ENCODE data around the gene MYBPC2.
A peak's percentile ranks its signal among the peaks of the same experiment; 100 is the strongest.

Gene MYBPC2

DNA sequence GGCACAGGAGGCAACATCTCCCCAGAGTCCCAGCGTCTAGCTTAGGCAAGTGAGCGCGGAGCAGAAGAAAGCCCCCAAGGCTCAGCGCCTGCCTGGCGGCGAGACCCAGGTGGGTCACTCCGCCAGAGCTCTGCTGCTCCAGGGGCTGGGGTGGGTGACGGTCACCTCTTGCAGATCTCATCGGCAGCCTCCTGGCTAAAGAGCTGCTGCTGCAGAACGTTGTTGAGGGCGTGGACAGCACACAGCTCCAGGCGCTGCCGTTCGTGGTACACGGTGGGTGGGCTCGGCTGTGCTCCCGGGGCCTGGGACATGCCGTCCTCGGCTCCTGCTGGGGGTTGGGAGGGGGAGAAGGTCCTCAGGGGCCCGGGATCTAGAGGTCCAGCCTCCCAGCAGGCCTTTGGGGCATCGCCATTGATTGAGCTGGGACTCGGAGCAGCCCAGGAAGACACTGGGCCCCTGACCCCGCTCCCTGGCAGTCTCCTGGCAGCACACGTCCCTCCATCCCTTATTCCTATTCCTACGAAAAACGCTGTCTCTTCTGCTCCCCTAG, 77.5 kb downstream of the MYBPC2 start:
- Histone ChIP-seq H3K27me3 (ENCODE audit: insufficient read depth, low read length) (no peaks in the 10 kb centered on the region), H3K36me3 (ENCODE audit: insufficient read depth, low read length) (no peaks in the 10 kb centered on the region), H3F3A (ENCODE audit: insufficient read depth, low read length) (no peaks in the 10 kb centered on the region), H3K9ac (ENCODE audit: low read length) (no peak overlapping the region; the same call in 1 of the 2 replicates), H3K4me3 (ENCODE audit: low read depth, low read length, poor library complexity, severe bottlenecking) (peak overlapping the region; percentile 67), H3K4me1 (ENCODE audit: insufficient read depth, low read length, severe bottlenecking) (peaks cover 14% of the 10 kb centered on the region), H3K27ac (ENCODE audit: low read depth, low read length, poor library complexity, severe bottlenecking) (no peak overlapping the region), H3K4me2 (ENCODE audit: low read length) (peak overlapping the region; percentile 80), H3K79me2 (ENCODE audit: insufficient read depth, low read length) (no peaks in the 10 kb centered on the region), H2AFZ (ENCODE audit: low read length) (no peak overlapping the region), H3K9me2 (ENCODE audit: low read depth, low read length) (no peaks in the 10 kb centered on the region), H3K9me3 (ENCODE audit: low read length) (no peaks in the 10 kb centered on the region), H4K20me1 (ENCODE audit: insufficient read depth, low read length) (no peaks in the 10 kb centered on the region)
- TF ChIP-seq EZH2 (IDR thresholded peaks at IDR 0.05; ENCODE audit: borderline replicate concordance, low read length): no peak
- TF ChIP-seq, protein P1, sequence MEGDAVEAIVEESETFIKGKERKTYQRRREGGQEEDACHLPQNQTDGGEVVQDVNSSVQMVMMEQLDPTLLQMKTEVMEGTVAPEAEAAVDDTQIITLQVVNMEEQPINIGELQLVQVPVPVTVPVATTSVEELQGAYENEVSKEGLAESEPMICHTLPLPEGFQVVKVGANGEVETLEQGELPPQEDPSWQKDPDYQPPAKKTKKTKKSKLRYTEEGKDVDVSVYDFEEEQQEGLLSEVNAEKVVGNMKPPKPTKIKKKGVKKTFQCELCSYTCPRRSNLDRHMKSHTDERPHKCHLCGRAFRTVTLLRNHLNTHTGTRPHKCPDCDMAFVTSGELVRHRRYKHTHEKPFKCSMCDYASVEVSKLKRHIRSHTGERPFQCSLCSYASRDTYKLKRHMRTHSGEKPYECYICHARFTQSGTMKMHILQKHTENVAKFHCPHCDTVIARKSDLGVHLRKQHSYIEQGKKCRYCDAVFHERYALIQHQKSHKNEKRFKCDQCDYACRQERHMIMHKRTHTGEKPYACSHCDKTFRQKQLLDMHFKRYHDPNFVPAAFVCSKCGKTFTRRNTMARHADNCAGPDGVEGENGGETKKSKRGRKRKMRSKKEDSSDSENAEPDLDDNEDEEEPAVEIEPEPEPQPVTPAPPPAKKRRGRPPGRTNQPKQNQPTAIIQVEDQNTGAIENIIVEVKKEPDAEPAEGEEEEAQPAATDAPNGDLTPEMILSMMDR (IDR thresholded peaks at IDR 0.05; ENCODE audit: low read length): no peak

- Histone ChIP-seq H3K4me1 (ENCODE audit: insufficient read depth, low read length, severe bottlenecking) (peaks cover 14% of the 10 kb centered on the region), H3K9ac (ENCODE audit: low read length) (peak overlapping the region; percentile 45; the same call in 1 of the 2 replicates), H3F3A (ENCODE audit: insufficient read depth, low read length) (no peaks in the 10 kb centered on the region), H3K9me2 (ENCODE audit: low read depth, low read length) (no peaks in the 10 kb centered on the region), H3K4me2 (ENCODE audit: low read length) (peak overlapping the region; percentile 80), H3K36me3 (ENCODE audit: insufficient read depth, low read length) (no peaks in the 10 kb centered on the region), H3K4me3 (ENCODE audit: low read depth, low read length, poor library complexity, severe bottlenecking) (peak overlapping the region; percentile 67), H3K27ac (ENCODE audit: low read depth, low read length, poor library complexity, severe bottlenecking) (no peak overlapping the region), H4K20me1 (ENCODE audit: insufficient read depth, low read length) (no peaks in the 10 kb centered on the region), H3K27me3 (ENCODE audit: insufficient read depth, low read length) (no peaks in the 10 kb centered on the region), H2AFZ (ENCODE audit: low read length) (no peak overlapping the region), H3K79me2 (ENCODE audit: insufficient read depth, low read length) (no peaks in the 10 kb centered on the region), H3K9me3 (ENCODE audit: low read length) (no peaks in the 10 kb centered on the region)
- TF ChIP-seq EZH2 (IDR thresholded peaks at IDR 0.05; ENCODE audit: borderline replicate concordance, low read length): no peak
- TF ChIP-seq, protein P1 (IDR thresholded peaks at IDR 0.05; ENCODE audit: low read length): no peak
These were observed 78.0 kb downstream of the MYBPC2 start for GRCh38 chr19:50510700-50511068.

GRCh38 chr19:50511069-50511822, 78.6 kb downstream of the MYBPC2 start, which contains the start of gene JOSD2:
Gene JOSD2 (minus strand): TSS chr19:50511191. CDS start chr19:50510431, 760 bp downstream.
- Histone ChIP-seq H3K9me3 (ENCODE audit: low read length) (no peaks in the 10 kb centered on the region), H4K20me1 (ENCODE audit: insufficient read depth, low read length) (no peaks in the 10 kb centered on the region), H3F3A (ENCODE audit: insufficient read depth, low read length) (no peaks in the 10 kb centered on the region), H3K9me2 (ENCODE audit: low read depth, low read length) (no peaks in the 10 kb centered on the region), H3K36me3 (ENCODE audit: insufficient read depth, low read length) (no peaks in the 10 kb centered on the region), H3K4me1 (ENCODE audit: insufficient read depth, low read length, severe bottlenecking) (peaks cover 14% of the 10 kb centered on the region), H3K27me3 (ENCODE audit: insufficient read depth, low read length) (no peaks in the 10 kb centered on the region), H3K79me2 (ENCODE audit: insufficient read depth, low read length) (no peaks in the 10 kb centered on the region), H3K27ac (ENCODE audit: low read depth, low read length, poor library complexity, severe bottlenecking) (no peak within 1 kb of the TSS), H3K4me2 (ENCODE audit: low read length) (peak within 1 kb of the TSS; percentile 80), H3K4me3 (ENCODE audit: low read depth, low read length, poor library complexity, severe bottlenecking) (peak within 1 kb of the TSS; percentile 67), H2AFZ (ENCODE audit: low read length) (peak within 1 kb of the TSS; percentile 34; the same call in 1 of the 2 replicates), H3K9ac (ENCODE audit: low read length) (peak within 1 kb of the TSS; percentile 76)
- TF ChIP-seq, protein P1 (IDR thresholded peaks at IDR 0.05; ENCODE audit: low read length): no peak
- TF ChIP-seq EZH2 (IDR thresholded peaks at IDR 0.05; ENCODE audit: borderline replicate concordance, low read length): no peak

All from OCI-LY1 (cell line).